H1 (cell line): Measurements from ENCODE around the gene CADM2. TPM values are rescaled to one million over a fixed set of nuclear protein-coding genes. Genes with fewer than 3 reads are reported as not detected.

Experiments
- CTCF ChIA-PET: fragments of 300-600 bp; sonication (Branson Sonifier 250); formaldehyde crosslinking; loops from one replicate; lab custom pipeline; 2021; ENCODE audit not compliant: partially characterized antibody; lab: Charles Lee
- POLR2A ChIA-PET: fragments of 300-600 bp; sonication (Branson Sonifier 250); formaldehyde crosslinking; loops from one replicate; lab custom pipeline; 2021; ENCODE audit warnings: inconsistent platforms; ENCODE audit not compliant: partially characterized antibody; lab: Charles Lee
- DNase-seq, 2 experiments: peaks; one replicate each; pipeline versions ENCODE4 v3.0.0 to v3.0.0-alpha.2; 2010 to 2022; ENCODE audit warnings: low spot score in 2 of 2, low read depth in 1 of 2, mixed read lengths in 1 of 2
- FAIRE-seq: peaks from 2 replicates; lab custom pipeline; 2011; peaks lifted over from hg19 to GRCh38; lab: Jason Lieb, UNC
- H2AFZ ChIP-seq: 2 replicates; pipeline ENCODE4 v1.8.1; 2012; ENCODE audit warnings: low read length, inconsistent platforms
- H2AK5ac ChIP-seq: 2 replicates; pipeline ENCODE4 v1.6.1; 2013; ENCODE audit warnings: low read depth, low read length
- H2BK120ac ChIP-seq: replicated peaks from 2 replicates; pipeline ENCODE3; 2013; ENCODE audit warnings: low read depth, low read length, inconsistent platforms
- H2BK12ac ChIP-seq: 2 replicates; pipeline ENCODE4 v1.6.1; 2013; ENCODE audit warnings: low read depth, low read length
- H2BK15ac ChIP-seq: 2 replicates; pipeline ENCODE4 v1.6.1; 2013; ENCODE audit warnings: low read length
- H2BK20ac ChIP-seq: 2 replicates; pipeline ENCODE4 v1.6.1; 2013; ENCODE audit warnings: low read length
- H2BK5ac ChIP-seq: 2 replicates; pipeline ENCODE4 v1.6.1; 2013; ENCODE audit warnings: low read depth, low read length
- H3K14ac ChIP-seq: 2 replicates; pipeline ENCODE4 v1.6.1; 2013; ENCODE audit warnings: inconsistent platforms; ENCODE audit not compliant: insufficient read length
- H3K18ac ChIP-seq: 2 replicates; pipeline ENCODE4 v1.6.1; 2013; ENCODE audit warnings: low read length; ENCODE audit errors: extremely low read depth
- H3K23ac ChIP-seq: 2 replicates; pipeline ENCODE4 v1.6.1; 2013; ENCODE audit warnings: inconsistent platforms; ENCODE audit not compliant: insufficient read length
- H3K23me2 ChIP-seq: 2 replicates; pipeline ENCODE4 v1.6.1; 2013; ENCODE audit warnings: low read depth, low read length
- H3K27ac ChIP-seq: 2 replicates; pipeline ENCODE4 v1.6.1; 2011; ENCODE audit warnings: low read depth, low read length, inconsistent platforms
- H3K27me3 ChIP-seq, 4 experiments: replicated peaks in 1 of 4; 1 replicate in 1 of 4; 2 replicates in 3 of 4; pipeline versions ENCODE4 v1.6.1 to v1.8.1; 2011 to 2013; ENCODE audit warnings: low read length in 3 of 4, mild to moderate bottlenecking in 3 of 4, inconsistent platforms in 2 of 4, mixed read lengths in 2 of 4, moderate library complexity in 1 of 4; ENCODE audit not compliant: control insufficient read depth in 3 of 4, insufficient read depth in 3 of 4; ENCODE audit errors: extremely low read depth in 1 of 4
- H3K36me3 ChIP-seq, 4 experiments: 2 replicates each; pipeline versions ENCODE4 v1.6.1 to v1.8.1; 2011 to 2013; ENCODE audit warnings: mild to moderate bottlenecking in 4 of 4, low read length in 3 of 4, moderate library complexity in 2 of 4, control low read depth in 1 of 4, inconsistent platforms in 1 of 4; ENCODE audit not compliant: insufficient read depth in 4 of 4, control insufficient read depth in 2 of 4
- H3K4ac ChIP-seq: replicated peaks from 2 replicates; pipeline ENCODE3; 2013; ENCODE audit warnings: low read length, low read depth, mixed read lengths, inconsistent platforms; ENCODE audit not compliant: insufficient read length
- H3K4me1 ChIP-seq, 4 experiments: replicated peaks in 1 of 4; 1 replicate in 1 of 4; 2 replicates in 3 of 4; pipeline versions ENCODE4 v1.6.1 to v1.8.1; 2011 to 2013; ENCODE audit warnings: low read length in 3 of 4, inconsistent platforms in 2 of 4, mixed read lengths in 1 of 4; ENCODE audit not compliant: insufficient read depth in 4 of 4, control insufficient read depth in 3 of 4
- H3K4me2 ChIP-seq, 2 experiments: 2 replicates each; pipeline versions ENCODE4 v1.6.1 to v1.8.1; 2011 to 2013; ENCODE audit warnings: low read depth in 2 of 2, low read length in 2 of 2, control low read depth in 1 of 2, inconsistent platforms in 1 of 2, mild to moderate bottlenecking in 1 of 2; ENCODE audit not compliant: insufficient read depth in 1 of 2
- H3K4me3 ChIP-seq, 4 experiments: fragments of 200-600, 300-600 bp in 1 of 4; sonication (generic), shearing (Covaris generic), sonication (Bioruptor Twin) in 1 of 4; 2 replicates each; pipeline versions ENCODE4 v1.5.1 to v1.8.1; 2011 to 2016; ENCODE audit warnings: low read length in 4 of 4, low read depth in 3 of 4, control low read depth in 2 of 4, inconsistent platforms in 2 of 4, mild to moderate bottlenecking in 2 of 4, mixed read lengths in 1 of 4, moderate library complexity in 1 of 4; ENCODE audit not compliant: insufficient read depth in 2 of 4; ENCODE audit errors: extremely low read depth in 1 of 4
- H3K56ac ChIP-seq: replicated peaks from 2 replicates; pipeline ENCODE3; 2013; ENCODE audit warnings: low read depth, mild to moderate bottlenecking, mixed read lengths, low read length, inconsistent platforms; ENCODE audit not compliant: insufficient read length
- H3K79me1 ChIP-seq: 2 replicates; pipeline ENCODE4 v1.6.1; 2013; ENCODE audit warnings: low read depth, low read length, control low read depth
- H3K79me2 ChIP-seq, 2 experiments: 2 replicates each; pipeline versions ENCODE4 v1.6.1 to v1.8.1; 2012 to 2013; ENCODE audit warnings: low read length in 2 of 2, mild to moderate bottlenecking in 2 of 2, inconsistent platforms in 1 of 2; ENCODE audit not compliant: insufficient read depth in 2 of 2, control insufficient read depth in 1 of 2
- H3K9ac ChIP-seq, 4 experiments: replicated peaks in 1 of 4; 1 replicate in 1 of 4; 2 replicates in 3 of 4; pipeline versions ENCODE4 v1.6.1 to v1.8.1; 2011 to 2013; ENCODE audit warnings: low read depth in 3 of 4, low read length in 3 of 4, control low read depth in 2 of 4, mild to moderate bottlenecking in 2 of 4, moderate library complexity in 2 of 4, inconsistent platforms in 1 of 4; ENCODE audit errors: extremely low read depth in 1 of 4
- H3K9me3 ChIP-seq, 2 experiments: 2 replicates each; pipeline versions ENCODE4 v1.6.1 to v1.8.1; 2012 to 2013; ENCODE audit warnings: mild to moderate bottlenecking in 2 of 2, moderate library complexity in 2 of 2, control low read depth in 1 of 2, inconsistent platforms in 1 of 2, low read depth in 1 of 2, low read length in 1 of 2, mixed read lengths in 1 of 2; ENCODE audit not compliant: insufficient read depth in 2 of 2
- H4K20me1 ChIP-seq, 2 experiments: replicated peaks in 1 of 2; 2 replicates each; pipeline versions ENCODE3 to v1.8.1; 2011 to 2013; ENCODE audit warnings: inconsistent platforms in 2 of 2, low read length in 2 of 2, mild to moderate bottlenecking in 1 of 2; ENCODE audit not compliant: insufficient read depth in 2 of 2, control insufficient read depth in 1 of 2
- H4K5ac ChIP-seq: 2 replicates; pipeline ENCODE4 v1.6.1; 2013; ENCODE audit warnings: low read length, low read depth, mixed read lengths, inconsistent platforms; ENCODE audit not compliant: insufficient read length
- H4K8ac ChIP-seq: 2 replicates; pipeline ENCODE4 v1.8.0; 2013; ENCODE audit warnings: mild to moderate bottlenecking, moderate library complexity, low read length, inconsistent platforms; ENCODE audit not compliant: insufficient read depth; ENCODE audit errors: extremely low read depth
- H4K91ac ChIP-seq: replicated peaks from 2 replicates; pipeline ENCODE3; 2013; ENCODE audit warnings: low read length, mixed read lengths, inconsistent platforms; ENCODE audit not compliant: insufficient read length
- JUN ChIP-seq: IDR thresholded peaks from 2 replicates; pipeline ENCODE4 v1.6.1; 2011; ENCODE audit warnings: low read depth, mild to moderate bottlenecking, improper control_type of control experiment, low read length
- KDM5A ChIP-seq: fragments of 200-600 bp; IDR thresholded peaks from 2 replicates; pipeline ENCODE4 v1.7.1; 2012; ENCODE audit warnings: mild to moderate bottlenecking, low read length, inconsistent platforms, mixed read lengths
- MAX ChIP-seq: IDR thresholded peaks from 2 replicates; pipeline ENCODE4 v1.6.1; 2012; ENCODE audit warnings: inconsistent platforms
- RAD21 ChIP-seq, 2 experiments: IDR thresholded peaks in 1 of 2; conservative IDR thresholded peaks in 1 of 2; 2 replicates each; pipeline ENCODE4 v1.6.1; 2011; ENCODE audit warnings: low read depth in 2 of 2, low read length in 2 of 2, improper control_type of control experiment in 1 of 2, inconsistent platforms in 1 of 2, mild to moderate bottlenecking in 1 of 2, moderate library complexity in 1 of 2
- SIRT6 ChIP-seq: IDR thresholded peaks from one replicate; pipeline ENCODE4 v1.7.1; 2012; ENCODE audit warnings: low read length, inconsistent platforms
- SIX5 ChIP-seq: IDR thresholded peaks from 2 replicates; pipeline ENCODE4 v1.6.1; 2011; ENCODE audit warnings: mild to moderate bottlenecking, low read depth, low read length
- WGBS, 2 experiments: shearing (Covaris generic) in 1 of 2; methylation state at CpG; one replicate each; pipeline versions ENCODE4 v1.1.6 to v1.1.7; 2013 to 2015; ENCODE audit warnings: low lambda C conversion rate in 2 of 2, mixed read lengths in 2 of 2, inconsistent platforms in 1 of 2, low coverage in 1 of 2, missing lambda C conversion rate in 1 of 2; ENCODE audit not compliant: insufficient replicate concordance in 2 of 2, insufficient coverage in 1 of 2, insufficient read length in 1 of 2; ENCODE audit errors: extremely low coverage in 1 of 2, missing lambda C conversion rate in 1 of 2; 5-methylcytosine and 5-hydroxymethylcytosine counted together
- polyA plus RNA-seq, 7 experiments: library from polyadenylated mRNA; depleted of rRNA in 3 of 7; stranded (reverse) in 5 of 7; unstranded in 2 of 7; fragments of >200 nt in 5 of 7; fragments of 200-250 nt in 2 of 7; gene quantifications; 1 replicate in 5 of 7; 2 replicates in 1 of 7; 4 replicates in 1 of 7; pipeline versions ENCODE4 v1.2.1 to v1.2.3, GENCODE V29; 2011 to 2013; ENCODE audit warnings: missing spikeins in 2 of 7, mixed read lengths in 2 of 7
- total RNA-seq: library from RNA; stranded (reverse); fragmentation: NEBNext Ultra II Directional; extraction: Animal tissue kit (Norgen Biotek cat#: 25700); gene quantifications from 2 replicates; pipeline ENCODE4 v1.2.1, GENCODE V29; 2021

The CADM2 gene
- total and polyA plus RNA-seq, 2 of the 8 experiments (the other 6 are each of a cell fraction or from before 2014, with no cell fraction given), result 14.9 to 20.9 TPM

- no peak overlapping the region for H2AFZ ChIP-seq
- H2BK5ac ChIP-seq, result no peak overlapping the region
- H3K9ac ChIP-seq, result no peak overlapping the region
- no peaks in the 10 kb centered on the region for H3K23me2 ChIP-seq
- H4K8ac ChIP-seq, result no peak overlapping the region
- H4K5ac ChIP-seq, result no peak overlapping the region
- no peaks in the 10 kb centered on the region for H3K79me2 ChIP-seq
- DNase-seq (no peak), FAIRE-seq (no peak)
- H3K14ac ChIP-seq, result no peak overlapping the region
- H2BK120ac ChIP-seq, result no peak overlapping the region
- no peaks in the 10 kb centered on the region for H3K4me1 ChIP-seq
- 85% methylated on average over 2 of the region's 2 CpGs; no CpG with 5 or more reads in 1 of the 2 experiments for WGBS, 2 experiments
- no peak overlapping the region for H3K18ac ChIP-seq
- H3K27me3 ChIP-seq, result peaks cover 0 to 1% (median 0%) of the 10 kb centered on the region in 4 experiments; a peak in 1 of 7 replicates
- no peak overlapping the region for H3K27ac ChIP-seq
- no peak overlapping the region for H3K23ac ChIP-seq
- H3K4me2 ChIP-seq, result no peak overlapping the region
- H3K9me3 ChIP-seq, result no peaks in the 10 kb centered on the region
- H4K20me1 ChIP-seq, result no peaks in the 10 kb centered on the region
- H2BK20ac ChIP-seq, result no peak overlapping the region
- H2BK12ac ChIP-seq, result no peak overlapping the region
- no peak overlapping the region for H3K4me3 ChIP-seq
- H3K79me1 ChIP-seq, result no peaks in the 10 kb centered on the region
- H3K4ac ChIP-seq, result no peak overlapping the region
- H3K36me3 ChIP-seq, result no peaks in the 10 kb centered on the region
- H4K91ac ChIP-seq, result no peak overlapping the region
- H2AK5ac ChIP-seq, result no peak overlapping the region
- H3K56ac ChIP-seq, result no peak overlapping the region
- no peak overlapping the region for H2BK15ac ChIP-seq
- ChIA-PET CTCF (no interaction called here), POLR2A (no interaction called here)
- TF ChIP-seq KDM5A, result no peak
- no peak for TF ChIP-seq RAD21 (IDR thresholded peaks at IDR 0.05 in 1 of 2, conservative IDR thresholded peaks at IDR 0.05 in 1 of 2; ENCODE audit: low read depth in 2 of 2, low read length in 2 of 2)
- no peak for TF ChIP-seq SIX5
- TF ChIP-seq JUN, result no peak
- no peak for TF ChIP-seq SIRT6
- no peak for TF ChIP-seq MAX
Observed at GRCh38 chr3:85330071-85330470, 371.3 kb downstream of the CADM2 start.
